HG03558 (cell line): ENCODE results near the gene NSG1.
"Not testable (repeated sequence)": the region's sequence is repeated elsewhere in the genome, so short reads cannot be mapped to it uniquely, and the experiment has no call there.

ENCODE experiments used
- ATAC-seq: cut with Tn5 transposase; IDR thresholded peaks from one replicate; pipeline ENCODE4 v1.9.1; 2021; ENCODE audit warnings: moderate number of reproducible peaks; ENCODE audit not compliant: unreplicated experiment; ENCODE audit errors: extremely low read depth

Gene NSG1

GRCh38 chr4:4461850-4462249, 74.9 kb downstream of the NSG1 start:
- ATAC-seq = no peak

- no peak for ATAC-seq
Measured at GRCh38 chr4:4462970-4463369, 76.1 kb downstream of the NSG1 start.

- not testable (repeated sequence) for ATAC-seq
Measured at GRCh38 chr4:4465238-4465637, 78.3 kb downstream of the NSG1 start.
